ENCODE data around the gene TEDDM1. TPM values are rescaled to one million over a fixed set of nuclear protein-coding genes. Genes with fewer than 3 reads are reported as not detected.

TEDDM1 gene
- polyA plus RNA-seq, 6 donors from 2014 or later: 0.13 to 0.34 (median 0.23) TPM; not detected in 2

GRCh38 chr1:182426442-182427430 is 26.3 kb upstream of the TEDDM1 start:
- H3K4me3 Mint-ChIP-seq: no peak overlapping the region
- no peaks in the 10 kb centered on the region for H3K27me3 Mint-ChIP-seq
- peaks cover 0 to 7% (median 6%) of the 10 kb centered on the region in 3 donors for H3K4me1 Mint-ChIP-seq
- H3K36me3 Mint-ChIP-seq: no peaks in the 10 kb centered on the region
- no peaks in the 10 kb centered on the region for H3K9me3 Mint-ChIP-seq
- DNase-seq (no peak), ATAC-seq (ENCODE audit: low read depth in 2 of 2) (no peak)
- H3K27ac Mint-ChIP-seq: peak overlapping the region in 1 of 6 donors; percentile 17

DNA sequence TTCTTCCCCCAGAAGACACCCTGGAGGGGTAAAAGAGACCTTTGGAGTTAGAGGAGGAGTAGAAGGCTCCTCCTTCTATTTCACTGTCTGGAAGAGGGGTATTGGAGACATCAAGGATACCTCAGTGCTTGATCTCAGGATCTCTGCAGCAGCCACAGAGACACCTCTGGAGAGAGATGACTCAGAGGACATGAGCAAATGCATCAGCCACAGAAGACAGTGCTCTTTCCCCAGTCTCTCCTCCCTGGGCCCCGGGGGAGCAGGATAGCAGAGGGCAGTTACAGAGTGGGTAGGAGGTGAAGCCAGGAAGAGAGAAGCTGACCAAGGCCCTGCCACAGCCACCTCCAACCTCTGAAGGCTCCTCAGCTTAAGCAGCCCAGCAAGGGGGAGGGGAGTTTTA is 15.3 kb upstream of the TEDDM1 start:
- Mint-ChIP-seq H3K4me3 (no peak overlapping the region), H3K9me3 (no peaks in the 10 kb centered on the region), H3K36me3 (no peaks in the 10 kb centered on the region), H3K4me1 (no peaks in the 10 kb centered on the region), H3K27ac (no peak overlapping the region), H3K27me3 (peaks cover 10 to 45% (median 42%) of the 10 kb centered on the region in 3 donors)
- DNase-seq (no peak), ATAC-seq (ENCODE audit: low read depth in 2 of 2) (no peak)

GRCh38 chr1:182413969-182414368 is 13.5 kb upstream of the TEDDM1 start:
- H3K9me3 Mint-ChIP-seq: no peaks in the 10 kb centered on the region
- H3K4me3 Mint-ChIP-seq: no peak overlapping the region
- H3K36me3 Mint-ChIP-seq: no peaks in the 10 kb centered on the region
- peaks cover 13 to 52% (median 40%) of the 10 kb centered on the region in 3 donors for H3K27me3 Mint-ChIP-seq
- H3K27ac Mint-ChIP-seq: no peak overlapping the region
- ATAC-seq (ENCODE audit: low read depth in 2 of 2) (no peak), DNase-seq (no peak)
- no peaks in the 10 kb centered on the region for H3K4me1 Mint-ChIP-seq

GRCh38 chr1:182413486-182413885 is 13.0 kb upstream of the TEDDM1 start:
- no peak for ATAC-seq (ENCODE audit: low read depth in 2 of 2)
- DNase-seq: no peak
- Mint-ChIP-seq H3K27ac (no peak overlapping the region), H3K9me3 (no peaks in the 10 kb centered on the region), H3K36me3 (no peaks in the 10 kb centered on the region), H3K27me3 (peaks cover 14 to 51% (median 40%) of the 10 kb centered on the region in 3 donors), H3K4me3 (no peak overlapping the region), H3K4me1 (no peaks in the 10 kb centered on the region)

DNA sequence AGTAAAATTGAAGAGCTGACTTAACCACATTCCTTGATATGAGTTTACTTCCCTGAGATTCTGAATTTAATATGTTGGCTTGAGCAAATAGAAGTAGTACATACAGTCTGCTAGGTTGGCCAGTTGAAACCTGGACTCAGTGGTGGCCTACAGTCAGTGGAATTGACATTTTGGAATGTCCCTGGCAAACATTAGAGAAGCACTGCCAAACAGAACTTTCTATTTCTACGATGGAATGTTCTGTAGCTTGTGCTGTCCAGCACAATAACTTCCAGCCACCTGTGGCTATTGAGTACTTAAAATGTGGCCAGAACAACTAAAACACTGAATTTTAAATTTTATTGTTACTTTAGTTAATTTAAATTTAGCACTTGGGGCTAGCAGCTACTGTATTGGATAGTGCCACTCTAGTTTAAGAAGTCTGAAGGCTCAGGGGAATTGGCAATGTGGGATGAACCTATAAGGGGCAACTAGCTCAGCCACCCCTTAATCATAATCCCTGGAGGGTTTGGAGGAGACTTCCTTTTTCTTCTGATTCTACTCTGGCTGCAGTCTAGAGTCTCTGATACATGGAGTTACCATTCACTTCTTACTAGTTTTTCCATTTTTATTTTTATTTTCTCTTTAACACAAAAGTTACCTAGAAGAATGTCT is 10.3 kb upstream of the TEDDM1 start:
- Mint-ChIP-seq H3K4me3 (no peak overlapping the region), H3K36me3 (no peaks in the 10 kb centered on the region), H3K4me1 (no peaks in the 10 kb centered on the region), H3K9me3 (peaks cover 0 to 4% (median 0%) of the 10 kb centered on the region in 7 donors), H3K27me3 (peaks cover 9 to 61% (median 46%) of the 10 kb centered on the region in 3 donors), H3K27ac (no peak overlapping the region)
- no peak for ATAC-seq (ENCODE audit: low read depth in 2 of 2)
- DNase-seq: no peak

DNA sequence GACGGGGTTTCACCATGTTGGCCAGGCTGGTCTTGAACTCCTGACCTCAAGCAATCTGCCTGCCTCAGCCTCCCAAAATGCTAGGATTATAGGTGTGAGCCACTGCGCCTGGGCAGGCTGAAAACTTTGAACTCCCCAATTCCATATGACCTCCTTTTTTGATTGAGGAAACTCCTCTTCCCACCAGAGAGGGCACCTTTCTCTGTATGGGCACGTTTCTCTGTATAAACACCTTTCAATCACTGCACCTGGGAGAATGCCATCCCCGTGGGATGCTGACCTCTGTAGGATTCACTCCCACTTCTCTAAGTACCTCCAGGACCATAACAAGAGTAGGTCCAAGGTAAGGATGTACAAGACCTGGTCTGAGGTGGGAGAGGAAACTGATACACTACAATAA is 9.7 kb upstream of the TEDDM1 start:
- ATAC-seq (ENCODE audit: low read depth in 2 of 2) (no peak), DNase-seq (no peak)
- no peak overlapping the region for H3K4me3 Mint-ChIP-seq
- H3K4me1 Mint-ChIP-seq: no peaks in the 10 kb centered on the region
- H3K36me3 Mint-ChIP-seq: no peaks in the 10 kb centered on the region
- peaks cover 13 to 61% (median 45%) of the 10 kb centered on the region in 3 donors for H3K27me3 Mint-ChIP-seq
- H3K9me3 Mint-ChIP-seq: peaks cover 0 to 10% (median 4%) of the 10 kb centered on the region in 7 donors
- no peak overlapping the region for H3K27ac Mint-ChIP-seq

DNA sequence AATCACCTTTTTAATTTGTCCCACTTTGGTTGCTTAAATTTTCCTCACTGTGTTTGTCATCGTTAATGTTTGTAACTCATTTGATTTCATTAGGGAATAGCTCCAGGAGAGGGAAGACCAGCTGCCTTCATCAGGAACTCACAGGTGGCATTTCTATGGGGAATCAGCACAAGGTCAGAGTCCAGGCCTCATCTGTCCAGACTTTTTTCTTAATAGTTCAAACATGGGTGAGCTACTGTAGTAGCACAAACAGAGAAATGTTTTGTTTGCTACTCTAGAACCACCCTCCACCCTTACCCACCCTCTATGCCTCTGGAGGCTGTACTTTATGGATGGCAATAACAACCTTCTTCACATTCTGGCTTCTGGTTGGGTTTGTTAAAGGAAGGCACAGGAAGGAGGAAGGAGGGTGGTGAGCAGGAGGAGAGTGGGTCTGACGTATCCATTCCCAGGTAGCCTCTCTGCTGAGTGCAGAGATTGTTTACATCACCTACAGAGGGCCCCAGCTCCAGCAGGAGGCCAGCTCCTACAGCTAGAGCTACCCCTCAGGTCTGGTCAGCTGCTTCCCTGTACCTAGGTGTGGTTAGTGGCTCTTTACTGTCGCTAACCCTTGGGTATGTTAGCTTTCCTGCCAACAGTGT is 8.1 kb upstream of the TEDDM1 start:
- no peaks in the 10 kb centered on the region for H3K4me1 Mint-ChIP-seq

DNA sequence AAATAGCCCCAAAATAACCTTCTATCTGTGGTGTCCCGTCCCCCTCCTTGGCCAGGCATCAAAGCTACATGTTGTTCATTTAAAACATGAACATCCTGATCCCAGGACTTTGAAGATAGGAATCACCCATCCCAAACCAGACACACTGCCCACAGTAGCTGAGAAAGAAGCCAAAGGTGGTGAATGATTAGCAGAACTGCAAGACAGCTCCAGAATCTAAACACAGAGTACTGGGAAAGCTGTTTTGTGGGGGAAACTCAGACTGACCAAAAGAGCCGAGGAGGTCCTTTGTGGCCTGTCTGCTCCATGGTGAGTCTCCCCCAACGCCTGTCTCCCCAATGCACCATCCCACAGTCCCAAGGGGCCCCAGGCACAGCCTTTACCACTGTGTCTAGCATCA is 7.3 kb upstream of the TEDDM1 start:
- Mint-ChIP-seq H3K4me1 (no peaks in the 10 kb centered on the region), H3K27me3 (peaks cover 13 to 51% (median 43%) of the 10 kb centered on the region in 3 donors)

More for the DNA sequence above, 8.1 kb upstream of the TEDDM1 start:
- Mint-ChIP-seq H3K9me3 (peaks cover 0 to 10% (median 4%) of the 10 kb centered on the region in 7 donors), H3K4me3 (no peak overlapping the region), H3K27ac (no peak overlapping the region), H3K27me3 (peaks cover 13 to 46% (median 44%) of the 10 kb centered on the region in 3 donors), H3K36me3 (no peaks in the 10 kb centered on the region)
- no peak for ATAC-seq (ENCODE audit: low read depth in 2 of 2)
- DNase-seq: no peak

GRCh38 chr1:182406012-182406411 is 5.5 kb upstream of the TEDDM1 start:
- Mint-ChIP-seq H3K27ac (no peak overlapping the region), H3K36me3 (no peaks in the 10 kb centered on the region), H3K4me1 (no peaks in the 10 kb centered on the region), H3K9me3 (peaks cover 0 to 10% (median 4%) of the 10 kb centered on the region in 7 donors), H3K27me3 (peaks cover 13 to 51% (median 43%) of the 10 kb centered on the region in 3 donors), H3K4me3 (no peak overlapping the region)
- DNase-seq (no peak), ATAC-seq (ENCODE audit: low read depth in 2 of 2) (no peak)

More for the DNA sequence above, 7.3 kb upstream of the TEDDM1 start:
- DNase-seq: no peak
- peaks cover 0 to 10% (median 4%) of the 10 kb centered on the region in 7 donors for H3K9me3 Mint-ChIP-seq
- no peaks in the 10 kb centered on the region for H3K36me3 Mint-ChIP-seq
- H3K27ac Mint-ChIP-seq: no peak overlapping the region
- ATAC-seq (ENCODE audit: low read depth in 2 of 2): no peak
- H3K4me3 Mint-ChIP-seq: no peak overlapping the region

DNA sequence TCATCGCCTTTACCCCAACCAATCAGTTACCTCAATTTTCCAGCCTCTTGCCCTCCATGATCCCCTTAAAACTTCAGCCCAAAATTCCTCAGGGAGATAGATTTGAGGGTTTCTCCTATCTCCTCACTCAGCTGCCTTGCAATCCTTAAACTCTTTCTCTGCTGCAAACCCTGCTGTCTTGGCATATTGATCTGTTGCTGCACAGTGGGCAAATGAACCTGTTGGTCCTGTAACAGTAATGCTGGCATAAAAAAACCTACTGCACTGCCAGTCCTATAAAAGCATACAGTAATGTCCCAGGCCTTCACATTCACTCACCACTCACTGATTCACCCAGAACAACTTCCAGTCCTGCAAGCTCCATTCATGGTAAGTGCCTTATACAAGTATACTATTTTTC is 5.1 kb upstream of the TEDDM1 start:
- DNase-seq (no peak), ATAC-seq (ENCODE audit: low read depth in 2 of 2) (no peak)
- Mint-ChIP-seq H3K4me1 (no peaks in the 10 kb centered on the region), H3K27me3 (peaks cover 13 to 51% (median 43%) of the 10 kb centered on the region in 3 donors), H3K27ac (no peak overlapping the region), H3K9me3 (peaks cover 0 to 10% (median 4%) of the 10 kb centered on the region in 7 donors), H3K36me3 (no peaks in the 10 kb centered on the region), H3K4me3 (no peak overlapping the region)

GRCh38 chr1:182404781-182405180 is 4.3 kb upstream of the TEDDM1 start:
- Mint-ChIP-seq H3K4me3 (no peak overlapping the region), H3K36me3 (no peaks in the 10 kb centered on the region), H3K27ac (peak overlapping the region in 1 of 6 donors; percentile 71), H3K27me3 (peaks cover 13 to 44% (median 35%) of the 10 kb centered on the region in 3 donors), H3K9me3 (peaks cover 0 to 10% (median 4%) of the 10 kb centered on the region in 7 donors), H3K4me1 (no peaks in the 10 kb centered on the region)
- no peak for DNase-seq
- ATAC-seq (ENCODE audit: low read depth in 2 of 2): no peak

GRCh38 chr1:182397653-182398393 is 2.6 kb downstream of the TEDDM1 start:
- no peak overlapping the region for H3K4me3 Mint-ChIP-seq
- H3K9me3 Mint-ChIP-seq: no peaks in the 10 kb centered on the region
- H3K27ac Mint-ChIP-seq: peak overlapping the region in 1 of 6 donors; percentile 54
- DNase-seq (no peak), ATAC-seq (ENCODE audit: low read depth in 2 of 2) (no peak)
- H3K4me1 Mint-ChIP-seq: peaks cover 5 to 10% (median 8%) of the 10 kb centered on the region in 3 donors
- H3K36me3 Mint-ChIP-seq: no peaks in the 10 kb centered on the region
- peaks cover 0 to 6% (median under 1%) of the 10 kb centered on the region in 3 donors for H3K27me3 Mint-ChIP-seq

- H3K27ac Mint-ChIP-seq: no peak overlapping the region
- ATAC-seq (ENCODE audit: low read depth in 2 of 2) (no peak), DNase-seq (no peak)
- no peaks in the 10 kb centered on the region for H3K9me3 Mint-ChIP-seq
- no peaks in the 10 kb centered on the region for H3K36me3 Mint-ChIP-seq
- peaks cover 0 to 6% (median 0%) of the 10 kb centered on the region in 3 donors for H3K27me3 Mint-ChIP-seq
- peak overlapping the region in 1 of 8 donors; percentile 28 for H3K4me3 Mint-ChIP-seq
- H3K4me1 Mint-ChIP-seq: peaks cover 10 to 17% (median 16%) of the 10 kb centered on the region in 3 donors
Measured at GRCh38 chr1:182395906-182396305, 4.6 kb downstream of the TEDDM1 start.
